HL-60 (cell line): ENCODE measurements around the gene STOX2.

Experiments
- POLR2AphosphoS5 ChIP-seq: IDR thresholded peaks from 2 replicates; pipeline ENCODE4 v1.6.1; 2012; ENCODE audit warnings: low read depth
- TF ChIP-seq, protein P1 (sequence below): IDR thresholded peaks from one replicate; pipeline ENCODE4 v1.5.1; 2011; ENCODE audit warnings: low read length, control low read depth, inconsistent platforms; ENCODE audit not compliant: insufficient read depth

DNA sequence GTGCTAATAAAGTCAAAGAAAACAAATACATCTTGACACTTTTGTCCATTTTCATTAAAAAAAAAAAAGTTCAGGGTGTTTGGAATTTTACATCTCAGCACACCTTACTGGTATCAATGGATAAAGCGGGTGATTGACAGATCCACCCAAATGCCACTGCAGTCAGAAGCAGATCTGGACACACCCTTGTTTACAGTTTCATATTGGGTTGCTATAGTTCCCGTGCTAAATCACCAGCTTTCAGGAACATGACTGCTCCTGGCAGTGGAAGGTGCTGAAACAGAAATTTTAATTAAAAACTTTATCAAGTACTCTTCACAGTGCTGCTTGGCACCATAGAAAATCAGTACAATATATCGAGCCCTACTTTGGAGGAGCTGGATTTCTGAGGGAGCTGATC lies 116.3 kb downstream of the STOX2 start:
- no peak for TF ChIP-seq POLR2AphosphoS5
- TF ChIP-seq, protein P1, sequence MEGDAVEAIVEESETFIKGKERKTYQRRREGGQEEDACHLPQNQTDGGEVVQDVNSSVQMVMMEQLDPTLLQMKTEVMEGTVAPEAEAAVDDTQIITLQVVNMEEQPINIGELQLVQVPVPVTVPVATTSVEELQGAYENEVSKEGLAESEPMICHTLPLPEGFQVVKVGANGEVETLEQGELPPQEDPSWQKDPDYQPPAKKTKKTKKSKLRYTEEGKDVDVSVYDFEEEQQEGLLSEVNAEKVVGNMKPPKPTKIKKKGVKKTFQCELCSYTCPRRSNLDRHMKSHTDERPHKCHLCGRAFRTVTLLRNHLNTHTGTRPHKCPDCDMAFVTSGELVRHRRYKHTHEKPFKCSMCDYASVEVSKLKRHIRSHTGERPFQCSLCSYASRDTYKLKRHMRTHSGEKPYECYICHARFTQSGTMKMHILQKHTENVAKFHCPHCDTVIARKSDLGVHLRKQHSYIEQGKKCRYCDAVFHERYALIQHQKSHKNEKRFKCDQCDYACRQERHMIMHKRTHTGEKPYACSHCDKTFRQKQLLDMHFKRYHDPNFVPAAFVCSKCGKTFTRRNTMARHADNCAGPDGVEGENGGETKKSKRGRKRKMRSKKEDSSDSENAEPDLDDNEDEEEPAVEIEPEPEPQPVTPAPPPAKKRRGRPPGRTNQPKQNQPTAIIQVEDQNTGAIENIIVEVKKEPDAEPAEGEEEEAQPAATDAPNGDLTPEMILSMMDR, result no peak
